COLO668 (cell line): ENCODE results near the gene ZNF644.
A peak's percentile ranks its signal among the peaks of the same experiment; 100 is the strongest.

Source experiments
- DNase-seq: peaks from one replicate; lab custom pipeline; 2025; ENCODE audit not compliant: unreplicated experiment; lab: John Stamatoyannopoulos, UW

Gene ZNF644

DNA sequence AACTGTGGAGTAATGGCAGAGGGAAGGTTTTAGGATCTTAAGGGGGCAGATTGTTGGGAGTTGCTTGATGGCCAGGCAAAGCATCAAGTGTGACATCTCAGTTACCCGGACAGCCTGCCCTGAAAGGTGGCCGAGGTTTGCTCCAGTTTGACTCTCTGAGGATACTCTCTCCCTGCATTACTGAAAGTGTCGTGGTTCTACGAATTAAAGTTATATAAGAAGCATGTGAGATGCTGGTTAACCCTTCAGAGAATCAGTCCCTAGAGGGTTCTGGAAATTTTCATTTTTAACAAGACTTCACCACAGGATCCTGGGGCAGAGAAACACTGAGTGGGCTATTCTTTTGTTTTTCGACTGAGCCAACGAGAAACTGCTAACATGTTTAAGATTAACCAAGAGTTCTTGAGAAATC is 689 bp upstream of the ZNF644 start:
- DNase-seq: no peak

GRCh38 chr1:91020967-91021685 is 709 bp downstream of the ZNF644 start:
- DNase-seq: peak; percentile 80

GRCh38 chr1:91020486-91020885 is 1.3 kb downstream of the ZNF644 start:
- no peak for DNase-seq

GRCh38 chr1:91018006-91018405 is 3.8 kb downstream of the ZNF644 start:
- no peak for DNase-seq

DNA sequence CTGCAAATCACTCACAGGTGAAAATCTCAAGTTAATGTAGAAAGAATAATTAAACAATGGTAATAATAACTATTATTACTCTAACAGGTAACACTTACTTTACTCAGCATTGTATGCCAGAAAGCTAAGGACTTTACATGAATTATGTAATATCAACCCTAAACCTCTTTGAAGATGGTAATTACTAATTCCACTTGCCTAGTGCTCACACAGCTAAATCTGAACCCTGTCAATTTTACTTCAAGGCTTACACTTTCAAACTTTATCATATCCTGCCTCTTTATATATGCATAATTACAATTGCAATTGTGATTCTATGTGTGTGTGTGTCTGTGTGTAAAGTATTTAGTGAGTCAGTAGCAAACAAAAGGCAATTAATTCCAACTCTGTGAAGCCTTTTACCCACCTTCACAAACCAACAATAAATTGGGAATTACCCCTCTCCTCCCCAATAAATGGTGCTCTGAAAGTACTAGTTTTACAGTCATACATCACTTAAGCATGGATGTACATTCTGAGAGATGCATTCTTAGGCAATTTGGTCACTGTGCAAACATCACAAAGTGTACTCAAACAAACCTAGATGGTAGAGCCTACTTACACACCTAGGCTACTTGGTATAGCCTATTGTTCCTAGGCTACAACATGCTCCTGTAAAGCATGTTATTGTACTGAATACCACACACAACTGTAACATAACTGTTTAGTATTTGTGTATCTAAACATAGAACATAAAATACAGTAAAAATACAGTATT is 5.9 kb downstream of the ZNF644 start:
- DNase-seq: no peak

GRCh38 chr1:91015358-91015780 is 6.5 kb downstream of the ZNF644 start:
- DNase-seq: no peak

DNA sequence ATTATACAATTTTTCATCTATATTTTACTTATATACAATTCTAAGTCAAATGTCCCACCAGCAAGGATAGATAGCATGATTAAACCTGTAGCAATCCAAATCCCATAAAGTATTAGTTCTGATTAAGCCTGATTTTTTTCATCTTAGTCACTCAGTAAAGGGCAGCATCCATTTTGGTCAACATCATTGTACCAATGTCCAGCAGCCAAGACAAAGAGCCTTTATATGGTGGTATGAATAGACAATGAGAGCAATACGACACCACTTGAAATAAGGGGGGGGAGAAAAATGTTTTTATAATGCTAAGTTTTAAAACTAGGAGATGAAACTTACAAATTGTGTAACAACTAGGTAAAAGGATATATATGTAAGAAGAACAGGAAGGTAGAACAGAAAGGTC is 7.4 kb downstream of the ZNF644 start:
- DNase-seq: no peak

DNA sequence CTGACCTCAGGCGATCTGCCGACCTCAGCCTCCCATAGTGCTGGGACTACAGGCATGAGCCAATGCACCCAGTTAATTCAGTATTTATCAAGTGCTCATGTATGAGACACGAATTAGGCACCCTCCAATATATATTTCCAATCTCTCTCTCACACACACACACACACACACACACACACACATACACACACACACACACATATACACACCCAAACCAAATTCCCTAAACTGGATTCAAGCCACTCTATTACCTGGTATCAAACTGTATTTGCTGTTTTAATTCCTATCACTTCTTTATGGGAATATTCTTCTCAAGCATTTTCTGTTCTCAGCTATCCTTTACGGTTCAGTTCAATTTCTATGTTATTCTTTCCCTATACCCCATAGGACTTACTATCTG is 8.5 kb downstream of the ZNF644 start:
- DNase-seq: no peak

GRCh38 chr1:91012196-91012595 is 9.6 kb downstream of the ZNF644 start:
- DNase-seq: no peak

DNA sequence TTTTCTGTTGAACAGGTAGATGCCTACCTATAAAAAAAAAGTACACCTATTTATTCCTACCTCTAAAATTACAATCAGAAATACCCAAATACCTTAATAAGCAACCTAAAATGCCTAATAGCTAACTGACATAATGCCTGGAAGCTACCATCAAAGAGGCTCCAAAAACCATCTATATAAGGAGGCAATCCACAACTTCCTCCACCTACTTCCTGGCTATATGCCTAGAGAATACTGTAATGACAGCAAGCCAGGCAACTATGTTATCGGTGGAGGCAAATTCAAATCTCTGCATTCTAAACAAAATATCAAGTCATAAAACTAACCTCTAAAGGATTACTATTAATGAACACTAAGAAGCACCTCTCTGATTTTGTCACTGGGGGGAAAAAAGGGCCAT is 10.1 kb downstream of the ZNF644 start:
- DNase-seq: no peak

DNA sequence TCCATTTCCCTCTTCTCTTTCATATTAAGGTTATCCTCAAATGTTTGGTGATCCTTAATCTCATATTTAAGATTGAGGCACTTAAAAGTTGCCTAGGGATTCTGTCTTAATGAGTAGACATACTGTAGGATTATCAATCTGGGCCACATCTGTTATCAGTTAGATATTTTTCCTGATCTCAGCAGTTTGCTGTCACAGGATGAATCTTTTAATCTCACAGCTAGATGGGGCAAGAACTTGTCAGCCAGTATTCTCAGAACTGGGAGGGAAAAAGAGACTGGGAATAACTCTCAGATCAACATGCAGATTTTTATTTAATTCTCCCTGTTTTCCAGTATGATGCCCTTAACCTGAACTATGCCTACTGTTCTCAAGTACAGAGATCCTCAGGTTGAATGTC is 14.0 kb downstream of the ZNF644 start:
- DNase-seq: no peak

DNA sequence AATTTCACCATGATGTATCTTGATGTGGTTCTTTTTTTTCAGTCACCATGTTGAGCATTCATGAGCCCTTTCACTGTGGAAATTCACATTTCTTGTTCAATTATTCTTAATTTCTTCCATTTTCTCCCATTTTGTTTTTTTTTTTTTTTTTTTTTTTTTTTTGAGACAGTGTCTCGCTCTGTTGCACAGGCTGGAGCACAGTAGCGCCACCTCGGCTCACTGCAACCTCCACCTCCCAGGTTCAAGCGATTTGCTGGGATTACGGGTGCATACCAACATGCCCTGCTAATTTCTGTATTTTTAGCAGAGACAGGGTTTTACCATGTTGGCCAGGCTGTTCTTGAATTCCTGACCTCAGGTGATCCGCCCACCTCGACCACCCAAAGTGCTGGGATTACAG is 14.7 kb downstream of the ZNF644 start:
- DNase-seq: no peak

- DNase-seq: no peak
Measured at GRCh38 chr1:91006113-91006908, 15.5 kb downstream of the ZNF644 start.

DNA sequence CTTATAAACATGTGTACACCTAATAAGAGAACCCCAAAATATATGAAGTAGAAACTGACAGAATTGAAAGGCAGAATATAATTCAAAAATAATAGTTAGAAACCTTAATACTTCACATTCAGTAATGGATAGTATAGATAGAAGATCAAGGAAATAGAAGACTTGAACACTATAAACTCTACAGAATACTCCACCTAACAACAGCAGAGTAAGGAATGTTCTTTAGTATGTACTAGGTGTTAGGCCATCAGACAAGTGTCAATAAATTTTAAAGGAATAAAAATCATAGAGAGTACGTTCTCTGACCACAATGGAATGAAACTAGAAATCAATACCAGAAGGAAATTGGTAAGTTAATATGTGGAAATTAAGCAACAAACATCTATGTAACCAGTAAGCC is 16.6 kb downstream of the ZNF644 start:
- DNase-seq: no peak

GRCh38 chr1:91004145-91004544 is 17.7 kb downstream of the ZNF644 start:
- no peak for DNase-seq

DNA sequence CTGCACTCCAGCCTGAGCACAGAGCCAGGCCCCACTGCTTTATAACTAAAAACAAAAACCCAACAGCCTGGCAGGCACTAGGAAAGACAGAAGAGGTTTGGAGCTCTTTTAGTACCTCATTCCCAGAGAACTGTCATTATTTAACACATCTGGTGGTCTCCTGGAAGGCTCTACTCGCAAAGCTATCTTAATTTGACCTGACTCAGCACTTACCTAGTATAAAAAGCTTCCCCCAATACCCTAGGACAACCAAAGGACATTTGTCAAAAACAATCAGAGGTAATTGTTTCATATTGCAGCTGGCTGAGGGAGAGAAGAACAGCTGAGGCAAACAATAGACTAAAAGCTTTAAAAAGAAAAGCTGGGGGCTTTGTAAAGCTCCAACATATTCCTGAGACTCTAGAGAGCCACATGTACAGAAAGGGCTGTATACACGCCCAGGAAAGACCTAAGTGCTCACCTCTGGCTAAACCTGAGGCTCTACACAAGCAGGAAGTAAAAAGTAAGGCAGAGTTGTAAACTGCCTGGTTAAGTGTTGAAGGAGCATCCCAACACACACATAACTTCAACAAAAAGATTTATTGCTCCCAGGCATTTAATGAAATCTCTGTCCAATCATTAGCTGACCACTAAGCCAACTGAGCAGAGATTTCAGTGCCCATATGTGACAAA is 25.0 kb downstream of the ZNF644 start:
- no peak for DNase-seq

DNA sequence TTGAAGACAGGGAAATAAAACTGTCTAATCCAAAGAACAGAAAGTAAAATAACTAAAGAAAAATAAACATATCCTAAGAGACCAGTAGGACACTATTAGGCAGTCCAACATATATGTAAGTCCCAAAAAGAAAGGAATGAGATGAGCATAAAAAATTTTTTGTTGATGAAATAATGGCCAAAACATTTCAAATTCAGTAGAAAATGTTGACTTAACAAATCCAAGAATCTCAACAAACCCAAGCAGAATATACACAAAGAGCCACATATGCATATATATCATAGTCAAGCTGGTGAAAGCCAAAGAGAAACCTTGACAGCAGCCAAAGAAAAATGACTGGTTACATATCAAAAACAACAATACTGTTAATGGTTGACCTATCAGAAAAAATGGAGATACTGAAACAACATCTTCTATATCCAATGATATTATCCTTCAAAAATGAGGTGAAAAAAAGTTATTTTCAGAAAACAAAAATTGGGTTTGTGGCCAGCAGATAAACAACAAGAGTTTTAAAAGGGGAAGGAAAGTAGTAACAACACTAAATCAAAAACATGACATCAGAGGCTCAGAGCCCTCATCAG is 26.4 kb downstream of the ZNF644 start:
- no peak for DNase-seq

- DNase-seq: no peak
Measured at GRCh38 chr1:90994461-90994860, 27.4 kb downstream of the ZNF644 start.

DNA sequence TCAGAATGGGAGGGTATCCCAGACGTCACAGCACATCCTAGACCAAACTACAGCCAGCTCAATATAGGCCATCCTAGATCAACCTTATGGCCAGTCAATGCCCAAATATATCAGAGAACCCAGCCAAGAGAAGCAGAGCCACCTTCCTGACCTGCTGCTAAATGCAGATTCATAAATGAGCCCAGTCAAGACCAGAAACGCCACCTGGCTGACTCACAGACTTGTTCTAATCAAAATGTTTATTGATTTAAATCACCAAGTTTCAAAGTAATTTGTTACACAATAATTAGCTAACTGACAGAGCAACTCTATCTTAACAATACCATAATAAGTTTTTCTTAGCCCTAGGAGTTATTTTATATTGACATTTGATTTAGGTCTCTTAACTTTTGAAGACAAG is 28.6 kb downstream of the ZNF644 start:
- DNase-seq: no peak

DNA sequence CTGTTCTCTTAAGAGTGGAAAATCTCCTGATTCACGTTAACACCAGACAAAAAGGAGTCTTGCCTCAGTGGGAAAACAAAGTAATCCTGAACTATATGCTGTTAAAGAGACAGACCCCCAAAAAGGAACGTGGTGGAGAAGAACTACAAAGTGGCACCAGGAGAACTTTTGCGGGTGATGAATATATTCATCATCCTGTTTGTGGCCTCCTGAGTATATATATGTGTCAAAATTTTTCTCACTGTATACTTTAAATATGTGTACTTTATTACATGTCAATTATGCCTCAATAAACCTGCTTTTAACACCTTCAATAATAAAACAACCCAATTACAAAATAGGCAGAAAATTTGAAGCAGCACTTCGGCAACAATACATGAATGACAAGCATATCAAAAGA is 31.1 kb downstream of the ZNF644 start:
- DNase-seq: no peak

DNA sequence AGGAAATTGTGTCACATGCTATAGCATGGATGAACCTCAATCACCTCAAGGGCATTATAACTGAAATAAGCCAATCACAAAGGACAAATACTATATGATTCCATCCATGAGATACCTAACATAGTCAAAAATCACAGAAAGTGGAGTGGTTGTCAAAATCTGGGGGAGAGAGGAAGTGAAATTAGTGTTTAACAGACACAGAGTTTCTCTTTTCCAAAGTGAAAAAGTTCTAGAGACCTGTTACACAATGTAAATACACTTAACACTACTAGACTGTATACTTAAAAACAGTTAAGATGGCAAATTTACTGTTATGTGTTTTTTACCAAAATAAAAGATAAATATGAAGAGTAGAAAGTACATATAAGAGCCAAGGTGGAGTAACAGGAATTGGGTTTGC is 31.8 kb downstream of the ZNF644 start:
- no peak for DNase-seq
